ENCODE data around the gene DYNC1H1.

DNA sequence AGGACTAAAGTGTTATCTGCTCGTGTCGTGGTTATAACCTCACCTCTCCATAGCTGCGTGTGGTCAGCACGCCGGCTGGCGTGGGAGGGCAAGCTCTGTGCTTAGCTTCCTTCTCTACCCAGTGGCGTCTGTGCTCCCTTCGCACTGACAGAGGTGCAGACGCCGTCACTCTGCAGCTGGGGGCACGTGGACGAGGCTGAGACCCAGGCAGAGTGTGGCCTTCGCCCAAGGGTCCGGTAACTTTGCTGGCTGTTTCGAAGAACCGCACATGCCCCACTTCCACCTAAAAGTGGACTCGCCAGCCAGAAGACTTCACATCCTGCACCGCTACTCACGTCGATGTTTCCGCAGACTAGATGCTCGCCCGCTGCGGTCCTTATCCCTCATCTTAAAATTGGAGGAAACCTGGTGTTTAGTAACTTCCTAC lies 35.9 kb upstream of the DYNC1H1 start:
- no peak for TF ChIP-seq CTCF (conservative IDR thresholded peaks at IDR 0.05; ENCODE audit: low read depth, low read length)
- TF ChIP-seq EZH2phosphoT487 (IDR thresholded peaks at IDR 0.05; ENCODE audit: borderline replicate concordance, low read length) = no peak
